GM19438 (cell line): ENCODE results near the gene VPS13D.
"Not testable (repeated sequence)": the region's sequence is repeated elsewhere in the genome, so short reads cannot be mapped to it uniquely, and the experiment has no call there.

Source experiments
- ATAC-seq: cut with Tn5 transposase; IDR thresholded peaks from one replicate; pipeline ENCODE4 v1.9.1; 2021; ENCODE audit warnings: low read depth; ENCODE audit not compliant: unreplicated experiment

Gene VPS13D

DNA sequence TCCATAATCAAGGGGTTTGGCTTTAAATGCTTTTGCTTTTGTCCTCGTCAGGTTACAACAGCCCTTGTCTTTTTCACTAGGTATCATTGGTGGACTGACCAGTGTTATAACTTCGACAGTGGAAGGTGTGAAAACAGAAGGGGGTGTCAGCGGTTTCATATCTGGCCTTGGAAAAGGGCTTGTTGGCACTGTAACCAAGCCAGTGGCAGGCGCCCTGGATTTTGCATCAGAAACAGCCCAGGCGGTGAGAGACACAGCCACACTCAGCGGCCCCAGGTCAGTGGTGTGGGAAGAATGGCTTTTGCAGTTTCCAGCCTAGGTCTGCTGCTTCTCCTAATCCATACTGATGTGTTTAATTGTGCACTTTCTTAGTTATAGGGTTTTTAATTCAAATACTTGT, 230.3 kb downstream of the VPS13D start:
- no peak for ATAC-seq

DNA sequence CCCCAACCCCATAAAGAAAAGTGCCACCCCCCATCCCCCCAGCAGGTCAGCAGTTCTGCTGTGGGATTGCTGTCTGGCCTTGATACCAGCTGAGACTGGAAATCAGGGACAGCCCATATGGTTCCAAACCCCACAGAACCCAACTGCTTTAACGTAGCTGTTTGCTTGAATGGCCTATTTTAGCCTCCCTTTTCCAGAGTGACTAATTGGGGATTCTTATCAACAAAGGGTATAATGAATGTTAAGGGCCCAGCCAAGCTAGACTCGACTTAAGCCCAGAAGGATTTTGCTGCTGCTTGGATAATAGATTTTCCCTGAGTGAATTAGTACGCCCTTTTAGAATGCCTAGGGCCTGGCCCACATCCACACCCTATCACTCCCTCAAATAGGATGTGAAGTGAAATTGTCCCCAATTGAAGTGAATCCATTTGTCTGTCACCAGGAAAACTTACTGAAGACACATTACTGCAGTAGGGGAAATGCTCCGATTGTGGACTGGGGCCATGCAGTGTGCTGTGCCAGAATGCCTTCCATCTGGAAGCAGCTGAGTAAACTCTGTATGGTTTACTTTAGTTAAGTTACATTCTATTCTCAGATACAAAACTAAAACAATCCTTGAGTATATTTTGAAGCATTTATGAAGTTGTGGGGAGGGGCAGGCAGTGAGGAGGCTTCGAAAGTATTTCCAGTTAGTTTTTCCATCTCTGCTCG, 231.2 kb downstream of the VPS13D start:
- ATAC-seq = no peak

DNA sequence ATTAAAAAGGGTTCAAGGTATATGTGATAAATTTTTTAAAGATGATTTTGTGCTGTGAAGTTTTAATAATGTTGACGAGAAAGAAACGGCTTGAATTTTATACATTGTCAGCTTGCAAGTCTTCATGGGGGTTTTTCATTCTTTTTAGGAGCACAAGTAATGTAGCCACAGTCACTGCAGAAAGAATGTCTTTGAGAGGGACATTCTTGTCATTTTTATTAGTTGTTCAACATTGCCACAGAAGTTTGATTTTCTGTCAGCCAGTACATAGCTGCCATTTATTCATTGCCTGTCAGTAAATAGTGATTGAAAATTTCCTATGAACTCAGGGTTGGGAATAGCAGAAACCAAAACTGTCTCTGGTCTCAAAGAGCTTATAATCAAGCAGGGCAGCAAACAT, 231.9 kb downstream of the VPS13D start:
- ATAC-seq = no peak

DNA sequence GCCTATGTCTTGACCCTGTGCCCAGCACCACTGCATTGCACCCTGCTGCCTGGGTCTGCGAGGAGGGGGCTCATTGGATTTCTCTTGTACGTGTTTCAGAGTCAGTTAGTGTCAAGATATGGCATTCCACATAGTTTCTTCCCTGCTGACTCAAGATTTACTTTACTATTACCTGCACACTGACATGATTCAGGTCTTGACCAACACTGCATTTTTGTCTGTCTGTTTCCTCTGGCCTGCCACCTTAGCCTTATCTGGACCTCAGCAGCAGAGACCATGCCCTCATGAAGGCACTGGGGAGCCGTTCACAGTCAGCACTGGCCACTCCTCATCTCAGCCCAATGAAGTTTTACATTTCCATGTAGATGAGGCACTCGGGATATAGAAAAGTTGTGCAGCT, 232.8 kb downstream of the VPS13D start:
- ATAC-seq = no peak

DNA sequence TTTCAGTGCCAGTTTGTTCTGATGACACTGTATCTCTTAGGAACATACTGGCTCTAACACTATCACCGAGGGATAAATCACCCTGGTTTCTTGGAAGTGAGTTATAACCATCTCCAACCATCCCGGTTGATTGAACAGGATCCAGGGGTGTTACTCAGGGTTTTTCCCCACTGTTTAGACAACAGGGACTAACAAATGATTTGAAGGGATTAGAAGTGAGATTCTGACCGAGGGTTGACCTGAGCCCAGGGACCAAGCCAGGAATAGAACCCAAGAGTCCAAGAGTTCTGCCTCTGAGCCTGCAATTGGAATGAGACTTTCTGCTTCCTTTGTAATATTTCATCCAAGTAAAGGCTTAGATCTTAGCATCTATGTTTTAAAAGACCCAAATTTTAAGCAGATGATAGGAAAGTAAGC, 234.2 kb downstream of the VPS13D start:
- no peak for ATAC-seq

DNA sequence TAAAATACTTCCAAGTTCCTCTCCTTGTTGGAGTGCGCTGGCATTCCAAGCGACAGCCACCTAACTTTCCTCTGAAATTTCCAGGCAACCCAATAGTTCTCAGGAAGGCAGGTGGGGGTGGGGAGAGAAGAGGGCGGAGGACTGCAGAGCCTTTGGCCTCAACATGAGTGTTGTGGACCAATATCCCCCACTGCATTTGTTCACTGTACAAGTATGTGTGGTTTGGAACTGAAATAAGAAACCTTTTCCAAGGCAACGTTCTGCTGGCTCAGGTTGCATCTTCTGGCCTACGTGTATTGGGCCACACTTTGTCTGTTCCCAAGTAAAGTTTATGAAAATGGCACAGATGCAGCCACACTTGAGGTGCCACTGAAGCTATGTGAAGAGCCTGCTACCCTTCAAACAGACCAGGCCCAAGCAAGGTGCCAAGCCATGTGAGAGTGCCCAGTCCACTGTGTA, 234.8 kb downstream of the VPS13D start:
- ATAC-seq = no peak

DNA sequence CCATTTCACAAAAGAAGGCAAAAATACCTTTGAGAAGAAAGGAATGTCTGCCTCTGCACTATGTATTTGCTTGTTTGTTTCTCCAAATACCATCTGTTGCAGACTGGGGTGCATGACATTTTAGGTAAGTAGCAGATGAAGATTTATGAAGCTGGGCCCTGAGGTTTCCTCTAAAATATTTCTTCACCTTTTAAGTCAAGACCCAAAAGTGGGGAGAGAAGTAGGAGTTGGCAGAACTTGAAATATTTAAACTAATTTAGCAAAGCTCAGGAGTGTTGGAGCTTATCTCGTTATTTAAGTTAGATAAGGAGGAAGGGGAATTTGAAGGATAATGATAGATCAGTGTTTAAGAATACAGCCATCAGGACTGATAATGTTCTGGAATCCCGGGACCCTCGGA, 235.3 kb downstream of the VPS13D start:
- no peak for ATAC-seq

DNA sequence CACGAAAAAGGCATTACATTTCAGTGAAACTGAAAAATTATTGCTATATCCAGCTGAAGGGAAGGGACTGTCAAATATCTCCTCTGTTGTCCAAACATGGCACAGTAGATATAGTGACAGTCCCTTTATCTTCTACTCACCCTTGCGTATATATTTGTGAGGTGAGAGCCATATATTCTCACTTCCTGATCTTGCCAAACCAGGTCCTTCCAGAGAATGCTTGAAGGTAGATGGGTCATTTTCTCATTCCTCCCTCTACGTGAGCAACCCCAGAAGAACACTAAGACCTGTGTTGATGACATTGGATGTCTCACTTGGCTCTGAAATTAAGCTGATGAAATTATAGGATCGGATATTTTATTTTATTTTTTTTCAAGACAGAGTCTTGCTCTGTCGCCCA, 237.0 kb downstream of the VPS13D start:
- ATAC-seq = no peak

DNA sequence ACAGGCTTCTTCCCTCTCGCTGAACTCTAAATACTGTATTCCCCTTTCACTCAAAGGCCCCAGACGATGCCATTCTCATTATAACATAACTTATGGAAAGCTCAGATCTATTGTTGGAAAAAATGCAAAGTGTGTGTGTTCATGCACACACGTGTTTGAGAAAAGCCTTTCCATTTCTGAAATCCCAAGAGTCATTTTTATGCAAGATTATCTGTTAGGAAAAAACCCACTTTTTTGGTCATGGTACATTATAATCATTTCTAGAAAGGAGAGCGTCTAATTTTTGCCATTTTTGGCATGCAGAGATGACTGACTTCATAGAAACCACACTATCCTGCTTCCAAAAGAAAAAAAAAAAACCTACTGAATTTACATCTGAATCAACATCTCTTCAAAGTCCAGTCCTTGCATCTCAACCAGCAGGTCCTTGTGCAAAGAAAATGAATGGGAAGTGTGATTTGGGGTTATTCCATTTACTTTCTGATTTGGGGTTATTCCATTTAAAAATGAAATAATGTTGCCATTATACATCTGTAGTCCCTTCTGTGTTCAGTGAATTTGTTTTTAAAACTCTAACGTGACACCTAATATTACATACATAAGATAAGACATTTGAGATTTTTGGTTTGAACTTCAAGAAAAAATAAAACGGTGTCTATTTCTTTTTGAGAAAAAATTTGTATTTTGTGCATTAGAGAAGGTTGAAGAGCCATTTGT, 237.9 kb downstream of the VPS13D start:
- ATAC-seq = no peak

DNA sequence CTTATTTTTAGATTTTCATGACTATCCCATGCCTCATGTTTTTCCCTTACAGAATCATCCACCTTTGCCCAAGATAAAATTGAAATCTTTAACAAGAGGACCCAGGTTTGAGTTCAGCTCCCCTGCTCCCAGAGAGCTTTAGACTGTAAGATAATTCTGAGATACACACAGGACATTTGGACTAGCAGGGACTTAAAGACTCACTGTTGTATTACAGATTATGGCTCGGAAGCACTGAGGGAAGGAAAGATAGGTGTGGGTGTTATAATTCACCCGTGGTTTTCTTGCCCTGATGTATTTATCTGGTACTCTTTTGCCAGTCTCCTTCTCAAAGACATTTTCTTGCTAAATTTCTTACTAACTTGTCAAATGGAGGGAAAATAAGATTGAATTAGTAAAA, 238.5 kb downstream of the VPS13D start:
- no peak for ATAC-seq

DNA sequence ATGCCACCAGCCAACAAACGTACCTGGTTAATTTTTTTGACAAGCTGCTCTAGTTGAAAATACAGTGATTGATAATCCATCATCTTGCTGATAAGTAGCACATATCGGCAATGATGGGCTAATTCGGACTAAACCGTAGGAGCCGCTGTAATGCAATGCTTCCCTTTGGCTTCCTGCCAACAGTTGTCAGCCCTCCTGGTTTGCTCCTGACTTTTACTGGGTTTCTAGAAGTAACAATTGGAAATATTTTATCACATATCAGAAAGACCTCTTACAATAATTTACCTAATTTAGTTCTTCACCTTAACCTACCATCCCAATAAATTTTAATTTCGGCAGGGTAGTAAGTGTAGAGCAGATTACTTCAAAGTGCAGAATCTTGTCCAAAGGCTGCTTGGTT, 239.7 kb downstream of the VPS13D start:
- ATAC-seq = no peak

DNA sequence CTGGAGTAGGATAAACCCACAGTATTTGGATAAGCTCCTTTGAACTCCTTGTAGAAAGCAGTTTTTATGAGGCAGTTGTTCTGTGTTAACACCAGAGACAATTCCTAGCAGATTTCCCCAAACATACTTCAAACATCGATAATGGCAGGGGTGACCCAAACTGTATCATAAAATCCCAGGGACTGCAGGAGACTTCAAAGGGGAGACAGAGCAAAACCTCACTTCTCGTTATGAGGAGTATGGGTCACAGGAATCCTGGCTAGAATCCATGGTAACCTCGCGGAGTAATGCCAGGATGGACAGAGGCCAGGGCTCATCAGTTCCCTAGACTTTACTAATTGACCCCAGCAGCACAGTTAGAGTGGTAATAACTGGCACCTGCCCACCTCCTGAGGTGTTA, 240.2 kb downstream of the VPS13D start:
- ATAC-seq = no peak

DNA sequence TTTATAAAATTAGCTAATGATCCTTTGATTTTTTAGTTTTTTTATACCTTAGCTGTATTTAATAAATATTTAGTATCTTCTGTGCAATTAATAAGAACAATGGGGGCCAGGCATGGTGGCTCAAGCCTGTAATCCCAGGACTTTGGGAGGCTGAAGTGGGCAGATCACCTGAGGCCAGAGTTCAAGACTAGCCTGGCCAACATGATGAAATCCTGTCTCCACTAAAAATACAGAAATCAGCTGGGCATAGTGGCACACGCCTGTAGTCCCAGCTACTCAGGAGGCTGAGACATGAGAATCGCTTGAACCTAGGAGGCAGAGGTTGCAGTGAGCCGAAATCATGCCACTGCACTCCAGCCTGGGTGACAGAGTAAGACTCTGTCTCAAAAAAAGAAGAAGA, 241.1 kb downstream of the VPS13D start:
- not testable (repeated sequence) for ATAC-seq

DNA sequence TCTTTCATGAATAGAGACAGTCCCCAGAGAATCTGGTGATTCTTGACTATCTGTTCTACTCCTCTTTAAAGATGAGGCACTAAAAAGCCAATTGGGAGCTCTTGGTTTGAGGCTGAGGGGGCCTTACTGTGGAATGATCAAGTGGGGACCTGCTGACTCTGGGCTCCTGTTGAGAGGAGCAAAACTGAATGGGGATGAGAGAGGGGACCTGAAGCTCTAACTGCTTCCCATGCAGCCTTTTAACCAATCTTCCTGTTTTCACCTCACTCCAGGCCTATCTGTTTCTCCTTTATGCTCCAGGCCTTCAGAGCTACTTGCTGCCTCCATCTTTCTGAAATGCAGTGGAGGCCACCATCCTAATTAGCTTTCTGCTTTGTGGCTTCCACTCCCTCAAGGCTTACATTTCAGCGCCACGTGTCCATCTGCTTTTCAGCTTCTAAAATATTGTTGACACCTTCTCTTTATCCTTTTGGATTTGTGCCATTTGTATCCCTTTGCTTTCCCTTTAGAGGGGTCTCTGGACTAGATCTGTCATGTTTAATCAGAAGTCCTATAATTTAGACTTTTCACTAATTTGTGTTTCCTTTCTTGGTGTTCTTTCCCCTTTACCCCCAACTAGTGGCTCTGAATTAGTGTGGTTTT, 242.4 kb downstream of the VPS13D start:
- ATAC-seq = no peak

DNA sequence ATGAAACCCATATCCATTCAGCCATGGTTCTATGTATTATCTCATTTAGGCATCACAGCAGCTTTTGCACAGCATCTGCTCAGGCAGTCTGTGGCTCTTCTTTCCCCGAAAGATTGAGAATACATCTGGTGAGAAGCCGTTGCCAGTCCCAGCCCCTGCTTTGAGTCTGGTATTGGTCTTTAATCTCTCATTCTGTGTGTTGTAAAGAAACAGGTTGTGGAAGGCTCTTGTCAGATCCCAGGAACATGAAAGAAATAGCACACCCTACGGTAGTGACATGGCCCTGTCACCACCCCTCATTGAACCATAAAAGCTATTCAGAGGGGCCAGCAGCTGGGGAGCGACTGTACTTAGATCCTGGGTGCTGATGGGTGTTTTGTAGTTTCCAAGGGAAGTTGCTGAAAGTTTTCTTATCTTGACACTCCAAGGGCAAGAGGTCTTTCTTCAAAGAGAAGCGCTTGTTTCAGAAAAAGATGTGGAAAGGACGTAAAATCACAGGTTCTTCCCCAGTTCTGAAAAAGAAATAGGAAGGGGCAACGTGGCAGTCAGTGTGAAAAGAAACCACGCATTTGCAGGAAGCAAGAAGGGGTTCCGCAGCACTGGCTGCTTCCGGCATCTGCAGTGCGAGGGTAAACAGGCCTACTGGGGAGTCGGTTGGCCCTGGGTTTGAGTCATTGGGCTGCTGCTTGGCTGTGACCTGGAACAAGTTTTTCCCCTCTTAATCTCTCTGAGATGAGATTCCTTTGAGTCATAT, 243.1 kb downstream of the VPS13D start:
- no peak for ATAC-seq

DNA sequence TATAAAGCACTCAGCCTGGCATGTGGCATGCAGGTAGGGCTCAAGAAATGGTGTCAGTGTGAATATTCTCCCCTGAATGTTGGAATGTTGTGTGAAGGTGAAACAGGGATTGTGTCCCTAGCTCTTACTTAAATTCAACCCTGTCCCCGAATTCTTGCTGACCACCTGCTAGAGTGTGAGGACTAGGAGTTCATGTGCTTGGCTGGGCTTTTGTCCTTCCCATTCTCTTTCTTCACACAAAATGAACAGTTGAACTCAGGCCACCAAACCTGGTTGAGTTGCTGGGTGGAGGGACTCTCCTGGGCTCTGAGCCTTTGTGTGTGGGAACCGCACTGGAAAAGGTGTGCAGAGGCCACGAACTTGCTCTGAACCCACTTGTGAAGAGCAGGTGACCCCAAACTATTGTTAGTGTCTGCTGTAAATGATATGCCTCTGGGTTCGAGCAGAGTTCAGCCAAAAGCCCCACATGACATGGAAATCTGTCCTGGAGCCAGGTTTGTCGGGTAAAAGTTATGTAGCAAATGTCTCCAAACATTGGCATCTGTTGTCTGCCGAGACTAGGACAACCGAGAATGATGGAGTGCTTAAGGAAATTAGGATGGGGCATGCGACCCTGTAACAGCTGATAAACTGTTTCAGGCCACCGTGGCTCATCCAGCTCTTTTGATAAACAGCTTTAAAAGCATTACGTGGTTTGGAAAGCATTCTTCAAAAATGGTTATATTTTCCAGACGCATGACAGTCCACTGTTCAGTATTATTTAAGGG, 243.9 kb downstream of the VPS13D start:
- no peak for ATAC-seq

DNA sequence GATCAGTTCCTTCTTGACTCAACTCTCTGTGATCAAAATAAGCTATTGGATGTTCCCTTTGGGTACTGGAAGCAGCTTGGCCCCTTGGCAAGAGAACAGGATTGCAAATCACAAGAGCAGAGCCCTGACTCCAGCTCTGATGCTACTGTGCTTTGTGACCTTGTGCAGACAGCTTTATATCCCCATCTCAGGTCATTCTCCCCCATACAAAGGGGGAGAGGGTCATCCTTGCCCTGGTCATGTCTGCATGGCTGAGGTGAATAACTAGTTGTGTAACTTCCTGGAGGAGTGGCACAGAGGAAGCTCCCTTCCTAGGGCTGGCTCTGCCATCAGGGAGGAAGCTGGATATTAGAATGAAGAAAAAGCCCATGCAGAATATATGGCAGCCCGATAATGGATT, 245.3 kb downstream of the VPS13D start:
- ATAC-seq = no peak

DNA sequence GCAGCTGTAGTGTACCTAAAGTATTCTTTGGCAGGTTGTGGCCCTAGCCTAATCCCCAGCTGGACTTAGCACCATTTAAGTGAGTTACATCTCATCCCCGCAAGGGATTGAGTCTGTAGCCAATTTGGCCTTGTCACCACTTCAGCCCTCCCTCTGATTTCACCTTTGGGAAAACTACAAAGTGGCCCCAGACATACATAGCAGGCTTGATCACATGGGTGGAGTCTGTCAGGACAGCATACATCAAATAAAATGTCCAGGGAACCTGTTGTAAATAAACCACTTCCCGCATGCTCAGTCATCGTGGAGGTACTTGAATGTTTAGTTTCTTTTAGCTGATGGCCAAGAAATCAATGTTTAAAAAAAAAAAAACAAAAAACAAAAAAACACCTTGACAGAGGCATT, 245.7 kb downstream of the VPS13D start:
- ATAC-seq = no peak

DNA sequence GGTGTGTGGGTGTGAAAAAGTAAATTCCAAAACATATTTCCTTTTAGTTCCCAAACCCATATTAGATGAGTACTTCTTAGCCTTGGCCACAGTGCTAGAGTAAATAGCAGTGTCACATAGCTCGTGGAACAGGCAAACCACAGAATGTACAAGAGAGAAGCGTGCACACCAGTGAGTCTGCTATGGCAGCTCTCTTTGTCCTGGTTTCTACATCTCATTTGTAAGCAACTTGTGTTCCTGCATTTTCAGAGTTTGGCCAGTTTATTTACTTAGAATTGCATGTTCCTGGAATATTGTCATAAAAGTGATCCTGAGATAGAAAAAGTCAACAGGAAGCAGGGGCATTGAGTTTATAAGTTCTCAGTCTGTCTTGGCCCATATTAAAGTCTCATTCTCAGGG, 246.1 kb downstream of the VPS13D start:
- no peak for ATAC-seq

DNA sequence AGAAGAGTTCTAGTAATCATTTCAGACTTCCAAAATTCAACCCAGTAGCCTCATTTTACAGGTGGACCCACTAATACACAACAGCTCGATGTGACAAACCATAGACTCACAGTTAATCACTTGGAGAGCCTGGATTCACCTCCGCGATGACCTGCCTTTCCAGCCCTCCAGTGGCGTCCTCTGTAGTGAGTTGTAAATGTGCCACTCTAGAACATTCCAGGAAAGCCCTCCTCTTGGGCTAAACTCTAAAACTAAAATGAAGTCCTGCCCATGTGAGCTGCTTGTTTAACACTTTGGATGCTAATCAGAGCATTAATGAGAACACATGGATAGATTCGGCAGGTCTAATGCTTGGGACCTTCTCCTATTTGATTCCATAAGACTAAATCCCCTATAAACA, 247.5 kb downstream of the VPS13D start:
- no peak for ATAC-seq
